Measurements from ENCODE around the gene ARMC3. TPM values are rescaled to one million over a fixed set of nuclear protein-coding genes. Genes with fewer than 3 reads are reported as not detected.

Gene ARMC3
- total RNA-seq, 6 donors from 2014 or later, result 0.57 to 56.6 (median 6.4) TPM

- ATAC-seq (ENCODE audit: low FRiP score in 2 of 2), result no peak
- Histone ChIP-seq H3K4me1 (no peaks in the 10 kb centered on the region), H3K27me3 (no peaks in the 10 kb centered on the region), H3K27ac (no peak overlapping the region), H3K9me3 (no peaks in the 10 kb centered on the region), H3K4me3 (no peak overlapping the region), H3K36me3 (no peaks in the 10 kb centered on the region)
- no peak for TF ChIP-seq CTCF (IDR thresholded peaks at IDR 0.05)
- TF ChIP-seq POLR2A (IDR thresholded peaks at IDR 0.05), result no peak
- TF ChIP-seq POLR2AphosphoS5 (IDR thresholded peaks at IDR 0.05), result no peak
- no peak for TF ChIP-seq EP300 (IDR thresholded peaks at IDR 0.05)
- WGBS, 2 donors, result 80 to 81% methylated on average over 3 of the region's 3 CpGs
- no peak for DNase-seq
Measured at GRCh38 chr10:22934726-22935125, 6.9 kb downstream of the ARMC3 start.

GRCh38 chr10:22942437-22942836, 14.6 kb downstream of the ARMC3 start:
- Histone ChIP-seq H3K36me3 (no peaks in the 10 kb centered on the region), H3K27ac (no peak overlapping the region), H3K4me3 (no peak overlapping the region), H3K9me3 (peaks cover 0 to 5% (median 0%) of the 10 kb centered on the region in 4 donors), H3K27me3 (no peaks in the 10 kb centered on the region), H3K4me1 (no peaks in the 10 kb centered on the region)
- ATAC-seq (ENCODE audit: low FRiP score in 2 of 2) (no peak), DNase-seq (no peak)
- 88 to 94% methylated on average over 1 of the region's 1 CpG for WGBS, 2 donors
- no peak for TF ChIP-seq POLR2A (IDR thresholded peaks at IDR 0.05)
- no peak for TF ChIP-seq EP300 (IDR thresholded peaks at IDR 0.05)
- TF ChIP-seq CTCF (IDR thresholded peaks at IDR 0.05), result no peak
- no peak for TF ChIP-seq POLR2AphosphoS5 (IDR thresholded peaks at IDR 0.05)

GRCh38 chr10:22945934-22946673, 18.3 kb downstream of the ARMC3 start:
- DNase-seq (no peak), ATAC-seq (ENCODE audit: low FRiP score in 2 of 2) (no peak)
- H3K27ac ChIP-seq, result no peak overlapping the region
- H3K36me3 ChIP-seq, result no peaks in the 10 kb centered on the region
- WGBS, 2 donors, result 87 to 88% methylated on average over 2 of the region's 2 CpGs
- no peaks in the 10 kb centered on the region for H3K4me1 ChIP-seq
- TF ChIP-seq POLR2A (IDR thresholded peaks at IDR 0.05) (no peak), POLR2AphosphoS5 (IDR thresholded peaks at IDR 0.05) (no peak)
- no peaks in the 10 kb centered on the region for H3K27me3 ChIP-seq
- no peak overlapping the region for H3K4me3 ChIP-seq
- H3K9me3 ChIP-seq, result peaks cover 0 to 9% (median 0%) of the 10 kb centered on the region in 4 donors

- Histone ChIP-seq H3K36me3 (no peaks in the 10 kb centered on the region), H3K4me3 (no peak overlapping the region), H3K27ac (no peak overlapping the region), H3K9me3 (no peaks in the 10 kb centered on the region), H3K4me1 (no peaks in the 10 kb centered on the region), H3K27me3 (no peaks in the 10 kb centered on the region)
- ATAC-seq (ENCODE audit: low FRiP score in 2 of 2) (no peak), DNase-seq (no peak)
- WGBS, 2 donors, result 76 to 86% methylated on average over 3 of the region's 3 CpGs
- TF ChIP-seq EP300 (IDR thresholded peaks at IDR 0.05) (no peak), POLR2A (IDR thresholded peaks at IDR 0.05) (no peak), CTCF (IDR thresholded peaks at IDR 0.05) (no peak), POLR2AphosphoS5 (IDR thresholded peaks at IDR 0.05) (no peak)
Measured at GRCh38 chr10:22954970-22955369, 27.1 kb downstream of the ARMC3 start.

- H3K9me3 ChIP-seq, result no peaks in the 10 kb centered on the region
- DNase-seq (no peak), ATAC-seq (ENCODE audit: low FRiP score in 2 of 2) (no peak)
- no peak overlapping the region for H3K27ac ChIP-seq
- 45 to 57% methylated on average over 2 of the region's 2 CpGs for WGBS, 2 donors
- H3K36me3 ChIP-seq, result no peaks in the 10 kb centered on the region
- no peaks in the 10 kb centered on the region for H3K27me3 ChIP-seq
- no peaks in the 10 kb centered on the region for H3K4me1 ChIP-seq
- TF ChIP-seq POLR2A (IDR thresholded peaks at IDR 0.05) (no peak), CTCF (IDR thresholded peaks at IDR 0.05) (no peak), POLR2AphosphoS5 (IDR thresholded peaks at IDR 0.05) (no peak), EP300 (IDR thresholded peaks at IDR 0.05) (no peak)
- no peak overlapping the region for H3K4me3 ChIP-seq
Measured at GRCh38 chr10:22958338-22958737, 30.5 kb downstream of the ARMC3 start.
